Activated CD4-positive, alpha-beta memory T cell treated with anti-CD3 and anti-CD28 coated beads, Interleukin-2, amount 10 ng/mL, durations not matched to agents 7 days and 5 days (primary cell): ENCODE data around the gene PCK2. TPM values are rescaled to one million over a fixed set of nuclear protein-coding genes. Genes with fewer than 3 reads are reported as not detected.
"Not testable (repeated sequence)": the region's sequence is repeated elsewhere in the genome, so short reads cannot be mapped to it uniquely, and the experiment has no call there.

ENCODE experiments used
- CTCF ChIA-PET: fragments of 350-600 bp; sonication (Branson Sonifier 250); formaldehyde crosslinking; loops from one replicate; lab custom pipeline; 2021; ENCODE audit warnings: antibody characterized with exemption, inconsistent platforms; lab: Charles Lee
- POLR2A ChIA-PET: fragments of 350-600 bp; sonication (Branson Sonifier 250); formaldehyde crosslinking; loops from one replicate; lab custom pipeline; 2021; ENCODE audit warnings: antibody characterized with exemption; lab: Charles Lee
- DNase-seq: peaks from one replicate; pipeline ENCODE4 v3.0.0-alpha.2; 2020
- H3K27ac Mint-ChIP-seq: one replicate; pipeline ENCODE4 v1.8.0; 2021; ENCODE audit warnings: mild to moderate bottlenecking, mixed read lengths
- H3K27me3 Mint-ChIP-seq: one replicate; pipeline ENCODE4 v1.8.0; 2021; ENCODE audit warnings: mixed read lengths
- H3K36me3 Mint-ChIP-seq: one replicate; pipeline ENCODE4 v1.8.0; 2021; ENCODE audit warnings: low read depth, mixed read lengths
- H3K4me1 Mint-ChIP-seq: one replicate; pipeline ENCODE4 v1.8.0; 2021; ENCODE audit warnings: mixed read lengths
- H3K4me3 Mint-ChIP-seq: one replicate; pipeline ENCODE4 v1.8.0; 2021; ENCODE audit warnings: mild to moderate bottlenecking, mixed read lengths
- H3K9me3 Mint-ChIP-seq: one replicate; pipeline ENCODE4 v1.8.0; 2021; ENCODE audit warnings: mixed read lengths
- total RNA-seq, 2 experiments: library from RNA; stranded (reverse); gene quantifications; one replicate each; pipeline ENCODE4 v1.2.3, GENCODE V29; 2021

Gene PCK2
- 10 to 100 TPM; 88.5 to 90.6 TPM for total RNA-seq

- ChIA-PET CTCF (interaction anchor here (0.7 to 12.0 kb wide), 14 partner anchors 10 to 337 kb away, joined by 3 to 254 read pairs (median 6); partner anchors contain the start of genes CHMP4A, DCAF11, EMC9 and IRF9), POLR2A (interaction anchor here (0.8 to 10.0 kb wide), 29 partner anchors 9 to 527 kb away, joined by 3 to 149 read pairs (median 4); partner anchors contain the start of genes AP1G2, CARMIL3, CHMP4A and DCAF11)
Measured at GRCh38 chr14:24093901-24094840, at the start of gene PCK2. PCK2 (plus strand) TSS chr14:24094311; CDS start chr14:24094406, 95 bp downstream.

GRCh38 chr14:24049002-24049401 is 45.1 kb upstream of the PCK2 start:
- CTCF ChIA-PET, result not testable (repeated sequence)

More at GRCh38 chr14:24093901-24094840, at the start of gene PCK2:
- peak; percentile 87 for DNase-seq
- H3K9me3 Mint-ChIP-seq, result no peaks in the 10 kb centered on the region
- H3K27ac Mint-ChIP-seq, result peak within 1 kb of the TSS; percentile 96
- no peaks in the 10 kb centered on the region for H3K27me3 Mint-ChIP-seq
- peaks cover 38% of the 10 kb centered on the region for H3K4me1 Mint-ChIP-seq
- peak within 1 kb of the TSS; percentile 100 for H3K4me3 Mint-ChIP-seq
- peaks cover 32% of the 10 kb centered on the region for H3K36me3 Mint-ChIP-seq

GRCh38 chr14:24050753-24051152 is 43.4 kb upstream of the PCK2 start:
- POLR2A ChIA-PET, result interaction anchor here (1.3 to 3.9 kb wide), 3 partner anchors 43 to 95 kb away, joined by 3 to 23 read pairs (median 4); partner anchors contain the start of genes PCK2 and PSME2
- not testable (repeated sequence) for H3K9me3 Mint-ChIP-seq, H3K36me3 Mint-ChIP-seq, H3K27ac Mint-ChIP-seq, DNase-seq
- H3K4me3 Mint-ChIP-seq, result peak overlapping the region; percentile 69
- peaks cover 34% of the 10 kb centered on the region for H3K27me3 Mint-ChIP-seq
- CTCF ChIA-PET, result interaction anchor here (1.3 to 1.7 kb wide), 2 partner anchors 64 to 98 kb away, joined by 3 to 5 read pairs; partner anchors contain the start of genes DCAF11, DHRS4 and NRL
- H3K4me1 Mint-ChIP-seq, result peaks cover 23% of the 10 kb centered on the region

More at GRCh38 chr14:24049002-24049401, 45.1 kb upstream of the PCK2 start:
- H3K27ac Mint-ChIP-seq, H3K36me3 Mint-ChIP-seq, H3K4me3 Mint-ChIP-seq, DNase-seq, H3K9me3 Mint-ChIP-seq: not testable (repeated sequence)
- H3K27me3 Mint-ChIP-seq, result peaks cover 37% of the 10 kb centered on the region
- H3K4me1 Mint-ChIP-seq, result peaks cover 23% of the 10 kb centered on the region
- POLR2A ChIA-PET, result interaction anchor here (3.9 kb wide), 1 partner anchor 45 kb away, joined by 23 read pairs; the partner anchor contains the start of gene PCK2

- Mint-ChIP-seq H3K4me3 (peak overlapping the region; percentile 69), H3K4me1 (peaks cover 23% of the 10 kb centered on the region), H3K36me3 (no peaks in the 10 kb centered on the region), H3K27me3 (peaks cover 30% of the 10 kb centered on the region), H3K9me3 (no peaks in the 10 kb centered on the region), H3K27ac (no peak overlapping the region)
- ChIA-PET POLR2A (interaction anchor here (1.2 to 3.9 kb wide), 7 partner anchors 9 to 164 kb away, joined by 3 to 23 read pairs (median 4); partner anchors contain the start of genes DCAF11, IRF9, MDP1 and NRL), CTCF (interaction anchor here (0.6 to 1.8 kb wide), 8 partner anchors 9 to 257 kb away, joined by 3 to 13 read pairs (median 4); partner anchors contain the start of genes CIDEB, DCAF11, DHRS4 and NRL)
- DNase-seq, result peak; percentile 22
Measured at GRCh38 chr14:24051176-24051788, 42.8 kb upstream of the PCK2 start.

GRCh38 chr14:24051789-24052655 is 42.1 kb upstream of the PCK2 start, which contains the start of gene CARMIL3:
CARMIL3 (plus strand) TSS chr14:24052009; CDS start chr14:24052154, 145 bp downstream.
- H3K27ac Mint-ChIP-seq, result no peak within 1 kb of the TSS
- peak within 1 kb of the TSS; percentile 69 for H3K4me3 Mint-ChIP-seq
- no peaks in the 10 kb centered on the region for H3K9me3 Mint-ChIP-seq
- peaks cover 23% of the 10 kb centered on the region for H3K4me1 Mint-ChIP-seq
- ChIA-PET CTCF (interaction anchor here (0.6 to 1.8 kb wide), 8 partner anchors 8 to 256 kb away, joined by 3 to 13 read pairs (median 4); partner anchors contain the start of genes CIDEB, DCAF11, DHRS4 and NRL), POLR2A (interaction anchor here (0.6 to 3.9 kb wide), 11 partner anchors 9 to 164 kb away, joined by 3 to 23 read pairs (median 4); partner anchors contain the start of genes DCAF11, IRF9, MDP1 and NRL)
- DNase-seq, result peak; percentile 72
- H3K36me3 Mint-ChIP-seq, result no peaks in the 10 kb centered on the region
- H3K27me3 Mint-ChIP-seq, result peaks cover 26% of the 10 kb centered on the region

GRCh38 chr14:24052656-24053547 is 41.2 kb upstream of the PCK2 start:
- Mint-ChIP-seq H3K9me3 (no peaks in the 10 kb centered on the region), H3K4me3 (peak overlapping the region; percentile 69), H3K36me3 (no peaks in the 10 kb centered on the region), H3K4me1 (peaks cover 23% of the 10 kb centered on the region), H3K27me3 (peaks cover 26% of the 10 kb centered on the region), H3K27ac (peak overlapping the region; percentile 41)
- CTCF ChIA-PET, result interaction anchor here (1.0 to 6.6 kb wide), 8 partner anchors 8 to 109 kb away, joined by 3 to 216 read pairs (median 5); partner anchors contain the start of genes DHRS4, IRF9 and PCK2
- POLR2A ChIA-PET, result interaction anchor here (0.6 to 3.9 kb wide), 12 partner anchors 22 to 190 kb away, joined by 3 to 23 read pairs (median 5); partner anchors contain the start of genes DCAF11, DHRS4L2, IRF9 and MDP1
- peak; percentile 43 for DNase-seq

GRCh38 chr14:24053548-24054323 is 40.4 kb upstream of the PCK2 start:
- Mint-ChIP-seq H3K27me3 (peaks cover 22% of the 10 kb centered on the region), H3K27ac (no peak overlapping the region), H3K36me3 (no peaks in the 10 kb centered on the region), H3K4me1 (peaks cover 23% of the 10 kb centered on the region), H3K4me3 (peak overlapping the region; percentile 69), H3K9me3 (no peaks in the 10 kb centered on the region)
- ChIA-PET POLR2A (interaction anchor here (0.8 to 2.3 kb wide), 7 partner anchors 27 to 189 kb away, joined by 3 to 9 read pairs (median 5); partner anchors contain the start of genes DCAF11, DHRS4L2, NRL and PCK2), CTCF (interaction anchor here (1.6 to 6.6 kb wide), 5 partner anchors 39 to 108 kb away, joined by 4 to 216 read pairs (median 8); partner anchors contain the start of genes IRF9, PCK2 and RNF31)
- no peak for DNase-seq

GRCh38 chr14:24054324-24054641 is 39.8 kb upstream of the PCK2 start:
- ChIA-PET CTCF (interaction anchor here (1.6 to 6.6 kb wide), 5 partner anchors 38 to 107 kb away, joined by 4 to 216 read pairs (median 8); partner anchors contain the start of genes IRF9, PCK2 and RNF31), POLR2A (interaction anchor here (0.8 to 2.3 kb wide), 7 partner anchors 27 to 188 kb away, joined by 3 to 9 read pairs (median 5); partner anchors contain the start of genes DCAF11, DHRS4L2, NRL and PCK2)
- Mint-ChIP-seq H3K27ac (no peak overlapping the region), H3K36me3 (no peaks in the 10 kb centered on the region), H3K27me3 (peaks cover 20% of the 10 kb centered on the region), H3K4me3 (no peak overlapping the region), H3K4me1 (peaks cover 25% of the 10 kb centered on the region), H3K9me3 (no peaks in the 10 kb centered on the region)
- DNase-seq, result no peak

GRCh38 chr14:24054646-24055045 is 39.5 kb upstream of the PCK2 start:
- Mint-ChIP-seq H3K27me3 (peaks cover 20% of the 10 kb centered on the region), H3K36me3 (no peaks in the 10 kb centered on the region), H3K4me3 (no peak overlapping the region), H3K9me3 (no peaks in the 10 kb centered on the region), H3K4me1 (peaks cover 25% of the 10 kb centered on the region), H3K27ac (no peak overlapping the region)
- DNase-seq, result no peak
- POLR2A ChIA-PET, result interaction anchor here (0.8 to 2.3 kb wide), 6 partner anchors 26 to 188 kb away, joined by 3 to 9 read pairs (median 6); partner anchors contain the start of genes DCAF11, NRL, PCK2 and TINF2
- CTCF ChIA-PET, result interaction anchor here (1.6 to 6.6 kb wide), 5 partner anchors 38 to 107 kb away, joined by 4 to 216 read pairs (median 8); partner anchors contain the start of genes IRF9, PCK2 and RNF31
